VCaP (cell line): ENCODE results near the gene SIAH2.
A peak's percentile ranks its signal among the peaks of the same experiment; 100 is the strongest.

ENCODE experiments used
- H3K27ac ChIP-seq: fragments of 450-650 bp; 2 replicates; pipeline ENCODE4 v1.5.1; 2017
- CTCF ChIP-seq: fragments of 450-650 bp; conservative IDR thresholded peaks from 2 replicates; pipeline ENCODE4 v1.5.1; 2017; ENCODE audit warnings: mild to moderate bottlenecking, moderate library complexity

The SIAH2 gene

GRCh38 chr3:150703756-150704344 is 59.1 kb downstream of the SIAH2 start, which contains the start of gene ERICH6:
ERICH6 (minus strand) TSS chr3:150703920; CDS start chr3:150703898, 22 bp downstream.
- peak within 1 kb of the TSS; percentile 74 for H3K27ac ChIP-seq
- no peak for TF ChIP-seq CTCF

- no peak for TF ChIP-seq CTCF
- peak overlapping the region; percentile 74 for H3K27ac ChIP-seq
Observed at GRCh38 chr3:150703299-150703755, 59.6 kb downstream of the SIAH2 start.

DNA sequence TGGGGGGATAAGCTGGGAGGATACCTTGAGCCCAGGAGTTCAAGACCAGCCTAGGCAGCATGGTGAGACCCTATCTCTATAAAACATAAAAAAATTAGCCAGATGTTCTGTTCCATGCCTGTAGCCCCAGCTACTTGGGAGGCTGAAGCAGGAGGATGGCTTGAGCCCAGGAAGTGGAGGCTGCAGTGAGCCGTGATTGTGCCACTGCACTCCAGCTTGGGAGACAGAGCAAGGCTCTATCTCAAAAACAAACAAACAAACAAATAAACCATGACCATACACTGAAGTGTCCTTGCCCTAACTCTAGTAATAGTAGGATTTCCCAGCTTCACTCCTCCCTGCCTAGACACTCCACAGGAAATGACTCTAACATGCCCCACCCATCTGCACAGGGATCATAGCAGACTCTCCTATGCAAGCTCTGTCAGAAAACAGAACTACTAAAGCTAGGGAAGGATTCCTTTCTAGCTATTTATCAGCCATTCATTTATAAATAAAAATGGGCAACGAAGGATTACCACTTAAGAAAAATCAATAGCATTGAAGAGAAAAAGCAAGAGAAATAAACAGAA is 63.8 kb downstream of the SIAH2 start:
- H3K27ac ChIP-seq: no peak overlapping the region
- TF ChIP-seq CTCF: no peak

GRCh38 chr3:150697646-150698045 is 65.3 kb downstream of the SIAH2 start:
- no peak for TF ChIP-seq CTCF
- no peak overlapping the region for H3K27ac ChIP-seq

- no peak for TF ChIP-seq CTCF
- H3K27ac ChIP-seq: no peak overlapping the region
Observed at GRCh38 chr3:150691414-150692040, 71.4 kb downstream of the SIAH2 start.
